Natural killer cell (primary cell): ENCODE results near the gene OR9Q1. TPM values are rescaled to one million over a fixed set of nuclear protein-coding genes. Genes with fewer than 3 reads are reported as not detected.

Experiments used
- ATAC-seq, 3 donors: fragments of 150-1000 bp in 2 of 3; fragments of 200-7000 bp in 1 of 3; cut with Tn5 transposase; 1 replicate in 1 of 3; 2 replicates in 2 of 3; pipeline ENCODE4 v1.10.0; 2021; ENCODE audit warnings: mild to moderate bottlenecking in 2 of 3, moderate library complexity in 2 of 3
- DNase-seq, 2 donors: peaks; one replicate each; pipeline versions ENCODE4 v3.0.0 to v3.0.0-alpha.2; 2013 to 2021; ENCODE audit warnings: mixed read lengths in 1 of 2
- H3K27ac ChIP-seq: one replicate; pipeline ENCODE4 v1.5.1; 2013; ENCODE audit warnings: mild to moderate bottlenecking, low read length
- H3K27me3 ChIP-seq: one replicate; pipeline ENCODE4 v1.6.1; 2013; ENCODE audit warnings: low read length; ENCODE audit not compliant: control insufficient read depth, insufficient read depth
- H3K36me3 ChIP-seq: one replicate; pipeline ENCODE4 v1.6.1; 2013; ENCODE audit warnings: low read length; ENCODE audit not compliant: control insufficient read depth, insufficient read depth
- H3K4me1 ChIP-seq: one replicate; pipeline ENCODE4 v1.6.1; 2013; ENCODE audit warnings: low read length; ENCODE audit not compliant: control insufficient read depth, insufficient read depth
- H3K4me3 ChIP-seq: one replicate; pipeline ENCODE4 v1.5.1; 2013; ENCODE audit warnings: low read length
- H3K9me3 ChIP-seq: one replicate; pipeline ENCODE4 v1.6.1; 2013; ENCODE audit warnings: low read length; ENCODE audit not compliant: control insufficient read depth, insufficient read depth
- H3K27ac Mint-ChIP-seq, 2 donors: one replicate each; pipeline ENCODE4 v1.8.0; 2022; ENCODE audit warnings: mild to moderate bottlenecking in 2 of 2, mixed read lengths in 2 of 2, moderate library complexity in 1 of 2
- H3K27me3 Mint-ChIP-seq, 2 donors: one replicate each; pipeline ENCODE4 v1.8.0; 2022; ENCODE audit warnings: low read depth in 2 of 2, mixed read lengths in 2 of 2
- H3K36me3 Mint-ChIP-seq: one replicate; pipeline ENCODE4 v1.8.0; 2022; ENCODE audit warnings: mixed read lengths
- H3K4me1 Mint-ChIP-seq, 2 donors: one replicate each; pipeline ENCODE4 v1.8.0; 2022; ENCODE audit warnings: mixed read lengths in 2 of 2
- H3K4me3 Mint-ChIP-seq: one replicate; pipeline ENCODE4 v1.8.0; 2022; ENCODE audit warnings: mild to moderate bottlenecking, moderate library complexity, mixed read lengths
- H3K9me3 Mint-ChIP-seq, 2 donors: one replicate each; pipeline ENCODE4 v1.8.0; 2022; ENCODE audit warnings: mixed read lengths in 2 of 2
- CTCF ChIP-seq: fragments of 200-600 bp; IDR thresholded peaks from one replicate; pipeline ENCODE4 v1.8.0; 2022; ENCODE audit warnings: antibody characterized with exemption
- WGBS: methylation state at CpG from one replicate; pipeline ENCODE4 v1.1.7; 2013; ENCODE audit warnings: missing lambda C conversion rate; ENCODE audit not compliant: insufficient coverage; 5-methylcytosine and 5-hydroxymethylcytosine counted together
- intact Hi-C: fragments of 100-400 bp; cut with micrococcal nuclease; formaldehyde crosslinking; loops from one replicate; pipeline ENCODE4 v1.14.2; 2022
- total RNA-seq, 4 donors: library from RNA; stranded (reverse); fragments of 120-200 nt in 1 of 4; gene quantifications; one replicate each; pipeline versions ENCODE4 v1.2.3 to v1.2.4, GENCODE V29; 2013 to 2022

OR9Q1 gene
- not detected for total RNA-seq
- total RNA-seq (2013): not detected

GRCh38 chr11:58023435-58023931 lies at the start of gene OR9Q1:
Gene OR9Q1, plus strand, starts transcription at chr11:58023881. Its CDS starts 155,564 bp downstream, at chr11:58179445.
- Histone ChIP-seq H3K36me3 (no peaks in the 10 kb centered on the region), H3K27ac (no peak within 1 kb of the TSS), H3K9me3 (no peaks in the 10 kb centered on the region), H3K4me3 (no peak within 1 kb of the TSS), H3K4me1 (no peaks in the 10 kb centered on the region), H3K27me3 (no peaks in the 10 kb centered on the region)
- Mint-ChIP-seq H3K9me3 (peaks cover 0 to 3% of the 10 kb centered on the region in 2 donors), H3K27me3 (no peaks in the 10 kb centered on the region), H3K36me3 (no peaks in the 10 kb centered on the region), H3K27ac (no peak within 1 kb of the TSS), H3K4me3 (no peak within 1 kb of the TSS), H3K4me1 (no peaks in the 10 kb centered on the region)
- intact Hi-C loops: no loop called here
- DNase-seq: no peak
- no peak for TF ChIP-seq CTCF
- 56% methylated on average over 2 of the region's 5 CpGs for WGBS
- no peak for ATAC-seq

- Histone ChIP-seq H3K27me3 (no peaks in the 10 kb centered on the region), H3K4me1 (no peaks in the 10 kb centered on the region), H3K36me3 (no peaks in the 10 kb centered on the region), H3K27ac (no peak overlapping the region), H3K4me3 (no peak overlapping the region), H3K9me3 (no peaks in the 10 kb centered on the region)
- Mint-ChIP-seq H3K9me3 (no peaks in the 10 kb centered on the region), H3K27me3 (peaks cover 0 to 4% of the 10 kb centered on the region in 2 donors), H3K27ac (no peak overlapping the region), H3K4me1 (no peaks in the 10 kb centered on the region), H3K36me3 (no peaks in the 10 kb centered on the region), H3K4me3 (no peak overlapping the region)
- no peak for DNase-seq
- intact Hi-C loops: no loop called here
- ATAC-seq: no peak
- TF ChIP-seq CTCF: no peak
- WGBS: 50% methylated on average over 1 of the region's 1 CpG
These were observed 49.5 kb upstream of the OR9Q1 start for GRCh38 chr11:57974132-57974531.

- Histone ChIP-seq H3K9me3 (no peaks in the 10 kb centered on the region), H3K36me3 (no peaks in the 10 kb centered on the region), H3K27ac (no peak overlapping the region), H3K27me3 (no peaks in the 10 kb centered on the region), H3K4me1 (no peaks in the 10 kb centered on the region), H3K4me3 (no peak overlapping the region)
- H3K9me3 Mint-ChIP-seq: no peaks in the 10 kb centered on the region
- H3K27me3 Mint-ChIP-seq: peaks cover 0 to 7% of the 10 kb centered on the region in 2 donors
- no peaks in the 10 kb centered on the region for H3K36me3 Mint-ChIP-seq
- no peak for ATAC-seq
- no peak overlapping the region for H3K27ac Mint-ChIP-seq
- H3K4me3 Mint-ChIP-seq: no peak overlapping the region
- TF ChIP-seq CTCF: no peak
- WGBS: 90% methylated on average over 15 of the region's 15 CpGs
- H3K4me1 Mint-ChIP-seq: no peaks in the 10 kb centered on the region
- DNase-seq: no peak
- intact Hi-C loops: no loop called here
These were observed 48.7 kb upstream of the OR9Q1 start for GRCh38 chr11:57974848-57975601.
